Common myeloid progenitor, CD34-positive (primary cell): ENCODE data around the gene MAP3K13.
A peak's percentile ranks its signal among the peaks of the same experiment; 100 is the strongest.

Source experiments
- CTCF ChIA-PET: fragments of 350-600 bp; sonication (Branson Sonifier 250); formaldehyde crosslinking; loops from one replicate; lab custom pipeline; 2021; ENCODE audit warnings: antibody characterized with exemption; lab: Charles Lee
- POLR2A ChIA-PET: fragments of 350-600 bp; sonication (Branson Sonifier 250); formaldehyde crosslinking; loops from one replicate; lab custom pipeline; 2021; ENCODE audit warnings: antibody characterized with exemption; lab: Charles Lee
- DNase-seq, 3 donors: peaks; one replicate each; pipeline versions ENCODE4 v3.0.0 to v3.0.0-alpha.2; 2013
- H3K27ac ChIP-seq, 2 experiments: 1 replicate in 1 of 2; 2 replicates in 1 of 2; pipeline ENCODE4 v1.7.0; 2013; ENCODE audit warnings: inconsistent platforms in 2 of 2, low read length in 2 of 2, mild to moderate bottlenecking in 2 of 2, low read depth in 1 of 2, moderate library complexity in 1 of 2; ENCODE audit not compliant: severe bottlenecking in 2 of 2, insufficient read depth in 1 of 2, poor library complexity in 1 of 2
- H3K27me3 ChIP-seq, 5 experiments: replicated peaks in 2 of 5; 1 replicate in 3 of 5; 2 replicates in 2 of 5; pipeline versions ENCODE4 v1.6.1 to v1.7.0; 2013; ENCODE audit warnings: low read length in 4 of 5, mild to moderate bottlenecking in 2 of 5, moderate library complexity in 2 of 5, inconsistent platforms in 1 of 5; ENCODE audit not compliant: insufficient read depth in 5 of 5, control insufficient read depth in 4 of 5
- H3K36me3 ChIP-seq, 4 experiments: 1 replicate in 2 of 4; 2 replicates in 2 of 4; pipeline versions ENCODE4 v1.6.1 to v1.7.0; 2013; ENCODE audit warnings: low read length in 3 of 4, control low read depth in 1 of 4, mild to moderate bottlenecking in 1 of 4; ENCODE audit not compliant: control insufficient read depth in 4 of 4, insufficient read depth in 4 of 4
- H3K4me1 ChIP-seq, 4 experiments: 1 replicate in 3 of 4; 2 replicates in 1 of 4; pipeline versions ENCODE4 v1.6.1 to v1.7.1; 2013; ENCODE audit warnings: low read length in 3 of 4, mild to moderate bottlenecking in 3 of 4, control low read depth in 1 of 4, inconsistent platforms in 1 of 4, moderate library complexity in 1 of 4; ENCODE audit not compliant: control insufficient read depth in 4 of 4, insufficient read depth in 4 of 4; ENCODE audit errors: control extremely low read depth in 1 of 4
- H3K4me3 ChIP-seq, 7 experiments: 1 replicate in 4 of 7; 2 replicates in 3 of 7; pipeline versions ENCODE4 v1.5.1 to v1.7.0; 2013; ENCODE audit warnings: mild to moderate bottlenecking in 7 of 7, low read length in 6 of 7, moderate library complexity in 6 of 7, inconsistent platforms in 2 of 7, low read depth in 2 of 7, control low read depth in 1 of 7; ENCODE audit not compliant: insufficient read depth in 4 of 7, control insufficient read depth in 1 of 7; ENCODE audit errors: extremely low read depth in 1 of 7
- H3K9me3 ChIP-seq, 5 experiments: 1 replicate in 4 of 5; 2 replicates in 1 of 5; pipeline versions ENCODE4 v1.6.1 to v1.7.1; 2013; ENCODE audit warnings: low read length in 4 of 5, mild to moderate bottlenecking in 2 of 5, inconsistent platforms in 1 of 5, low read depth in 1 of 5, moderate library complexity in 1 of 5; ENCODE audit not compliant: control insufficient read depth in 4 of 5, insufficient read depth in 2 of 5; ENCODE audit errors: control extremely low read depth in 1 of 5
- WGBS: methylation state at CpG from one replicate; pipeline ENCODE4 v1.1.5; 2013; ENCODE audit not compliant: insufficient coverage; 5-methylcytosine and 5-hydroxymethylcytosine counted together

MAP3K13 gene

DNA sequence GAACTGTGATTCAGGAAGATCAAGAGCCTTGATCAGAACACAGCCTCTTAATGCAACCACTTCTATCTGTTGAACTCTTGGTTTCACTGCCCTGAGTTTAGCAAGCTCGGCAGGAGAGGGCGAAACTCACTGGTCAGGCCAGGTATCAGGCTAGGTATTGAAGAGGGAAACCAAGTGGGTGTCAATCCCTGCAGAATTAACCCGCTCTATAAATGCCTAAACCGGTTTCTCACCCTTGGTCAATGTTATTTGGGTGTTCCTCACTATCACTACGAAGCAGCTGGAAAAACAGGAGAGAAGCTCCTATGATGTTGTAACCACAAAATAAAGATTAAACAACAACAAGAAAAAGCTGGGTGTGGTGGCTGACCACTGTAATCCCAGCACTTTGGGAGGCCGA lies 165.6 kb downstream of the MAP3K13 start:
- CTCF ChIA-PET = interaction anchor here (1.3 kb wide), 1 partner anchor 47 kb away, joined by 3 read pairs; no protein-coding TSS in a partner anchor
- POLR2A ChIA-PET = no interaction called here
- WGBS = 95% methylated on average over 2 of the region's 6 CpGs
- Histone ChIP-seq H3K27ac (no peak overlapping the region), H3K4me1 (no peaks in the 10 kb centered on the region), H3K9me3 (no peaks in the 10 kb centered on the region), H3K4me3 (no peak overlapping the region), H3K36me3 (no peaks in the 10 kb centered on the region), H3K27me3 (no peaks in the 10 kb centered on the region)
- peak in 1 of 3 donors; percentile 4 for DNase-seq

DNA sequence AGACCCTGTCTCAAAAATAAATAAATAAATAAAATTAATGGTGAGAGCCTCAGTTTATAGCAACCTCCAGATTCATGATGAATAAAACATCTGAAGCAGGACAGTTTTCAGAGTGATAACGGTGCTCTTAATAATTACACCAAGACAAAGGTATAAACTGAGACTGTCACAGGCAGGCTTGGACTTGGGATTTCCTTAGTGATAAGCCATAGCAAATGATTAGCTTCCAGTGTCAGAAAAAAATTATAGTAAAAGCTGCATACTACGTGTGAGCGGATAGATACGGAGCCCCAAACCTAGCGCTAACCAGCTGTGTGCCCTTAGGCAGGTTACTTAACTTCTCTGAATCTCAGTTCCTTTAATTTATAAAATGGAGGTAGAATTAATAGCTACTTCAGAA lies 167.9 kb downstream of the MAP3K13 start:
- no peaks in the 10 kb centered on the region for H3K9me3 ChIP-seq
- no CpG with 5 or more reads among the region's 5 CpGs for WGBS
- ChIA-PET POLR2A (no interaction called here), CTCF (interaction anchor here (0.9 kb wide), 1 partner anchor 19 kb away, joined by 3 read pairs; no protein-coding TSS in a partner anchor)
- H3K4me1 ChIP-seq = no peaks in the 10 kb centered on the region
- H3K4me3 ChIP-seq = no peak overlapping the region
- DNase-seq = no peak
- no peaks in the 10 kb centered on the region for H3K27me3 ChIP-seq
- H3K36me3 ChIP-seq = no peaks in the 10 kb centered on the region
- H3K27ac ChIP-seq = no peak overlapping the region

DNA sequence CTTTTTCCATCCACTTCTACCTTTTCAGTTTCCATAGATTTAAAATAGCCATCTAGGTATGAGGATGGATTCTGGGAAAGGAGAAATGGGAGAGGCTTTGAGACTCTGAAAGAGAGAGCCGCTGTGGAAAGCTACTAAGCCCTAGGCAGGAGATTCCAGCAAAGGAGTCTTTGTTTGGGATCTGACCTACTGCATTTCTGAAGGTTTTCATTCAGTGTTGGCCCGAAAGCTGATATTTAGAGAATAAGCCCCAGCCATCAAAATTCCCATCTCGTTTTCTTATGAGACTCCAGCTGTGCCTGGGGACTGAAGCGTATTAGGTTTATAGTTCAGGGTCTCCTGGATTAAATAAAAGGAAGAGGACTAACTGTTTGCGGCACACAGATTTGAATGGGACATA lies 170.0 kb downstream of the MAP3K13 start:
- Histone ChIP-seq H3K36me3 (no peaks in the 10 kb centered on the region), H3K4me1 (peaks cover 0 to 12% (median 8%) of the 10 kb centered on the region in 4 experiments), H3K4me3 (no peak overlapping the region), H3K9me3 (no peaks in the 10 kb centered on the region), H3K27ac (no peak overlapping the region), H3K27me3 (no peaks in the 10 kb centered on the region)
- no peak for DNase-seq
- POLR2A ChIA-PET = no interaction called here
- CTCF ChIA-PET = no interaction called here
- WGBS = 90% methylated on average over 2 of the region's 5 CpGs

DNA sequence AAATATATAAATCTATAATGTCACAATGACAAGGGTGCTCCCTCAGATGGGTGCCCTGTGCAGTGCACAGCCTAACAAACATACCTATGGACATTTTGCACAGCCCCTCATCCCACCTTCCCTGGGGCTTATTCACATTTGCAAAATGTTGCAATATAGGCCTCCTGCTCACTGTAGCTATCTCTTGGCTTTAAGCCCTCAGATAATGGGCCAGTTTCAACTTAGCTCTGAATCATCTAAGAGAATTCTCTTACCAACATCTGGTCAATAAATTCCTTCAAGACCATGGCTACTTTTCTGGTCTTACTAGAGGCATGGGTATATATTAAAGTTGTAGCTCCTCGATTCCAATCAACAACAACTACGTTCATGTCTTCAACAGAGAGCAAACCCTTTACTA lies 171.6 kb downstream of the MAP3K13 start:
- ChIA-PET CTCF (interaction anchor here (0.7 to 1.3 kb wide), 5 partner anchors 12 to 74 kb away, joined by 3 to 4 read pairs (median 3); no protein-coding TSS in a partner anchor), POLR2A (no interaction called here)
- no CpG with 5 or more reads among the region's 2 CpGs for WGBS
- H3K36me3 ChIP-seq = no peaks in the 10 kb centered on the region
- no peak overlapping the region for H3K4me3 ChIP-seq
- no peaks in the 10 kb centered on the region for H3K9me3 ChIP-seq
- peaks cover 0 to 12% (median 8%) of the 10 kb centered on the region in 4 experiments for H3K4me1 ChIP-seq
- no peak overlapping the region for H3K27ac ChIP-seq
- DNase-seq = no peak
- no peaks in the 10 kb centered on the region for H3K27me3 ChIP-seq

DNA sequence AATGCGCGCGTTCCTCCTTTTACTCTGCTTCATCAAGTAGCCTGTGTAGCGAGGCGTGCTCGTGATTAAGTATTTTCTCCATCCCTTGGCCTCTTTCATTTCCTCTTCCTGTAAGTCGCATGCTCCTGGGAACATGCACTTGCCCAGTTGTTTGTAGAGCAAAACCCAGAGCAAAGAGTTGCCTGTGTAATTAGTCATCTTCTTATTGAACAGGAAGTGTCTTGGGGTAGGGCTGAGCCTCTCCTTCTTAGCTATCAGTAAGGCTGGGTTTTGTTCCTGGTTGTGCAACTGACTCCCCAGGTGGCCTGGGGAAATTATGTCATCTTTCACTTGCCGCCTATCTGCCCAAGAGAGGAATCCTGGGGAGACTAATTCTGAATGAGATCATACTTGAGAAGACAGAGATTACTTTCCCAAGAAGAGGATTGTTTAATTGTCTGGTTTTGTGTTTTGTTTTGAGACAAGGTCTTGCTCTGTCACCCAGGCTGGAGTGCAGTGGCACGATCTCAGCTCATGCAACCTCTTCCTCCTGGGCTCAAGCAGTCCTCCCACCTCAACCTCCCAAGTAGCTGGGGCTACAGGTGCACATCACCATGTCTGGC lies 174.5 kb downstream of the MAP3K13 start:
- Histone ChIP-seq H3K27me3 (no peaks in the 10 kb centered on the region), H3K9me3 (no peaks in the 10 kb centered on the region), H3K27ac (no peak overlapping the region), H3K36me3 (no peaks in the 10 kb centered on the region), H3K4me3 (peak overlapping the region in 1 of 7 experiments; percentile 33), H3K4me1 (peaks cover 0 to 12% (median 8%) of the 10 kb centered on the region in 4 experiments)
- ChIA-PET CTCF (interaction anchor here (1.3 to 1.4 kb wide), 2 partner anchors 9 to 38 kb away, joined by 4 to 6 read pairs; no protein-coding TSS in a partner anchor), POLR2A (no interaction called here)
- 27% methylated on average over 7 of the region's 9 CpGs for WGBS
- DNase-seq = peak; percentile 49 to 80 (median 76)
